BLaER1 treated with 17β-estradiol and CSF1 and Interleukin-3, amounts not matched to agents 10 nM and 100 nM (cell line): ENCODE data around the gene SPECC1L.

Experiments
- H3K27ac ChIP-seq, 11 experiments: shearing (Covaris generic); formaldehyde crosslinking; 2 replicates each; pipeline ENCODE4 v1.8.1; 2022
- H3K27me3 ChIP-seq, 11 experiments: shearing (Covaris generic); formaldehyde crosslinking; 2 replicates each; pipeline ENCODE4 v1.8.1; 2022
- H3K36me3 ChIP-seq, 11 experiments: shearing (Covaris generic); formaldehyde crosslinking; 2 replicates each; pipeline ENCODE4 v1.8.1; 2022
- H3K4me1 ChIP-seq, 10 experiments: shearing (Covaris generic); formaldehyde crosslinking; 2 replicates each; pipeline ENCODE4 v1.8.1; 2022
- H3K4me2 ChIP-seq, 11 experiments: shearing (Covaris generic); formaldehyde crosslinking; 2 replicates each; pipeline ENCODE4 v1.8.1; 2022
- H3K4me3 ChIP-seq, 10 experiments: shearing (Covaris generic); formaldehyde crosslinking; 2 replicates each; pipeline ENCODE4 v1.8.1; 2022
- H3K9ac ChIP-seq, 11 experiments: shearing (Covaris generic); formaldehyde crosslinking; 2 replicates each; pipeline ENCODE4 v1.8.1; 2022
- H3K9me3 ChIP-seq, 11 experiments: shearing (Covaris generic); formaldehyde crosslinking; replicated peaks in 1 of 11; 2 replicates each; pipeline ENCODE4 v1.8.1; 2022
- H4K20me1 ChIP-seq, 11 experiments: shearing (Covaris generic); formaldehyde crosslinking; 2 replicates each; pipeline ENCODE4 v1.8.1; 2022
- Cebpa-rat ChIP-seq, 11 experiments: shearing (Covaris generic); IDR thresholded peaks; 2 replicates each; pipeline ENCODE4 v1.8.1; 2022

SPECC1L gene

DNA sequence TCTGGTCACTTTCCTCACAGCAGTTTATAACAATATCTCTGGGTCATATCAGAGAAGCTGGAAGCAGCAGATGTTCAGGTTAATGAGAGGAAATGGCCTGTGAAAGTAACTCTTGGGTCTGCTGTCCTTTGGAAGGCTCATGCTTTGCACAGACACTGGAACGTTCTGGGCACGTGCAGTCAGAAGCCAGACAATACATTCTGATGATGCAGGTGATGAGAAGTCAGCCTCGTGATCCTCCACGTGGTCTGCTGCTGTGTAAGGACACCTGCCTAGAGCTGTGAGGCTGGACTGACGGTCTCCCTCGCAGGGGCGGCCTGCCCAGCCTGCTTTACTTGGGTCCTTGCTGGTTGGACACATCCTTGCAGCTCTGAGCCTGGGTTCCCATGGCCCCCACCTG is 138.0 kb downstream of the SPECC1L start:
- H3K36me3 ChIP-seq = peaks cover 62 to 100% (median 82%) of the 10 kb centered on the region in 11 experiments
- no peak overlapping the region; a peak in 1 of 22 replicates for H3K9ac ChIP-seq
- no peak for TF ChIP-seq Cebpa-rat (IDR thresholded peaks at IDR 0.05)
- H3K4me2 ChIP-seq = no peak overlapping the region
- H3K4me3 ChIP-seq = no peak overlapping the region
- H3K27ac ChIP-seq = no peak overlapping the region
- peaks cover 0 to 15% (median 13%) of the 10 kb centered on the region in 11 experiments; a peak in 14 of 22 replicates for H3K9me3 ChIP-seq
- H4K20me1 ChIP-seq = peaks cover 0 to 58% (median 36%) of the 10 kb centered on the region in 11 experiments; a peak in 17 of 22 replicates
- peaks cover 16 to 44% (median 35%) of the 10 kb centered on the region in 10 experiments for H3K4me1 ChIP-seq
- no peaks in the 10 kb centered on the region for H3K27me3 ChIP-seq

DNA sequence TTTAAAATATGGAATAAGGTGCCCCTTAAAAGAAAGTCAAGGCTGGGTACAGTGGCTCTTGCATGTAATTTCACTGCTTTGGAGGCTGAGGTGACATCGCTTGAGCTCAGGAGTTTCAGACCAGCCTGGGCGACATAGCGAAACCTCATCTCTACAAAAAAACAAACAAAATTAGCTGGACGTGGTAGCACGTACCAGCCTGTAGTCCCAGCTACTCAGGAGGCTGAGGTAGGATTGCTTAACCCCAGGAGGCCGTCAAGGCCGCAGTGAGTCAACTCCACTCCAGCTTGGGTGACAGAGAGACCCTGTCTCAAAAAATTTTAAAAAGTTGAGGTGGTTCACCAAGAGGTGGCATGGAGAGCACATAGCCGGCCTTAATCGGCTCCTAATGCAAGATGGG is 139.1 kb downstream of the SPECC1L start:
- H3K9ac ChIP-seq = no peak overlapping the region
- H3K9me3 ChIP-seq = peaks cover 0 to 7% (median 6%) of the 10 kb centered on the region in 11 experiments; a peak in 14 of 22 replicates
- TF ChIP-seq Cebpa-rat (IDR thresholded peaks at IDR 0.05) = no peak
- peak overlapping the region in 1 of 11 experiments; percentile 26; a peak in 1 of 22 replicates for H3K4me2 ChIP-seq
- peaks cover 0 to 69% (median 36%) of the 10 kb centered on the region in 11 experiments; a peak in 17 of 22 replicates for H4K20me1 ChIP-seq
- peaks cover 17 to 39% (median 31%) of the 10 kb centered on the region in 10 experiments for H3K4me1 ChIP-seq
- no peak overlapping the region for H3K4me3 ChIP-seq
- no peak overlapping the region for H3K27ac ChIP-seq
- no peaks in the 10 kb centered on the region for H3K27me3 ChIP-seq
- peaks cover 62 to 100% (median 82%) of the 10 kb centered on the region in 11 experiments for H3K36me3 ChIP-seq

DNA sequence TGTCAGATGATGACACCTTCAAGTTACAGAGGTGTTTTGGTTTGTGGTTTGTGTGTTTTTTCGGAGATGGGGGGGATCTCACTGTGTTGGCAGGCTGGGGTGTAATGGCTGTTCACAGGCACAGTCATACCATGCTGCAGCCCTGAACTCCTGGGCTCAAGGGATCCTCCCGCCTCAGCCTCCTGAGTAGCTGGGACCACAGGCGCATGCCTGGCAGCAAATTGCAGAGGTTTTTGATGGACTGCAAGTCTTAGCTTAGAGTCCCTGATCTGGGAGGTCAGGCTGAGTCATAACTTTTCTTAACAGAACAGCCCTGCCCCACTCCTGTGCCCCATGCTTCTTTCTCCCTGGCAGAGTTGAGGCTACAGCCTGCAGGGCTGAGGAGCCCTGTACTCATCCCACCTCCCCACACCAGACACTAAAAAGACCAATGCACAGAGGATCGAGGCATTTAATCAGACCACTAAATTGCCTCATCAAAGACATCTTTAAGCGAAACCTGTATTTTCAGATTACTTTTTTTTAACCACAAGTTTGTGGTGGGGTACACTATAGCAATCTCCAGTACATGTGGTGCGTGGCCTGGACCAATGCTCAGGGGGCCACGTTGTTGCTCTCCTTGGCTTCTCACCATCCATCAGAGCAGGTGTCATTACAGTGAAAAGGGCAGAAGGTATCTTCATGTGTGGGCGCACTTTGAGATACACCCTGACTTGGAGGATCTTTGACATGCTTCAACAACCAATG is 139.7 kb downstream of the SPECC1L start:
- Histone ChIP-seq H4K20me1 (peaks cover 0 to 74% (median 36%) of the 10 kb centered on the region in 11 experiments; a peak in 17 of 22 replicates), H3K9me3 (peaks cover 0 to 1% (median 0%) of the 10 kb centered on the region in 11 experiments; a peak in 7 of 22 replicates), H3K4me3 (no peak overlapping the region), H3K4me2 (peak overlapping the region in 1 of 11 experiments; percentile 26; a peak in 1 of 22 replicates), H3K27ac (no peak overlapping the region), H3K9ac (no peak overlapping the region), H3K27me3 (no peaks in the 10 kb centered on the region), H3K36me3 (peaks cover 62 to 100% (median 82%) of the 10 kb centered on the region in 11 experiments), H3K4me1 (peaks cover 21 to 37% (median 26%) of the 10 kb centered on the region in 10 experiments)
- no peak for TF ChIP-seq Cebpa-rat (IDR thresholded peaks at IDR 0.05)

DNA sequence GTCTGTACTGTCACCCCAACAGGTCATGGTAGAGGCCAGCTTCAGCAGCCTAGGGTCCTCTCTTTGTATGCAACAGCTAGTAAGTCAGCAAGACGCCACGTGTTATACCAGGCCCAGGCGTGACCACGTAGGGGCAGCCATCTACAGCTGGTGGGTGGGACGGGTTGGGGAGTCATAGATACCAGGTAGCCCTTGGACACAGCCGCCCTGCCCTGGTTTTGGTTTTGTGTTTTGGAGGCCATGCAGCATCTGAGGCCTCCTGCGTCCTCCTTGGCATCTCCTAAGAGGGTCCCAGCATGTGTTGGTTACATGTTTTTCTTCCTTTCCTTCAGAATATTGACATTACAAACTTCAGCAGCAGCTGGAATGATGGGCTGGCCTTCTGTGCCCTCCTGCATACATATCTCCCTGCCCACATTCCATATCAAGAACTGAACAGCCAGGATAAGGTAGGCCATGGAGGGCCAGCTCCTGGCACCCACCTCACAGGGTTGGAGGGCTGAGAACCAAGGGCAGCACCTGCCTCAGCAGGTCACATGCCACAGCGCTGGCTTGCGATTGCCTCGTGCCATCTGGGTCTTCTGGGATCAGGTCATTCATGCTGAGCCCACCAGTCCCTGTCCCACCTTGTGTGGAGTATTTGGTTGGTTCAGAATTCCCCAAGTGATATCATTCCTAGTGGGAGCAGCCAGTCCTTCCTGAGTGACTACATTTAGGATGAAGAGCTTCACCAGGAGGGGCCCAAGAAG is 140.8 kb downstream of the SPECC1L start:
- peaks cover 57 to 98% (median 84%) of the 10 kb centered on the region in 11 experiments for H3K36me3 ChIP-seq
- TF ChIP-seq Cebpa-rat (IDR thresholded peaks at IDR 0.05) = no peak

DNA sequence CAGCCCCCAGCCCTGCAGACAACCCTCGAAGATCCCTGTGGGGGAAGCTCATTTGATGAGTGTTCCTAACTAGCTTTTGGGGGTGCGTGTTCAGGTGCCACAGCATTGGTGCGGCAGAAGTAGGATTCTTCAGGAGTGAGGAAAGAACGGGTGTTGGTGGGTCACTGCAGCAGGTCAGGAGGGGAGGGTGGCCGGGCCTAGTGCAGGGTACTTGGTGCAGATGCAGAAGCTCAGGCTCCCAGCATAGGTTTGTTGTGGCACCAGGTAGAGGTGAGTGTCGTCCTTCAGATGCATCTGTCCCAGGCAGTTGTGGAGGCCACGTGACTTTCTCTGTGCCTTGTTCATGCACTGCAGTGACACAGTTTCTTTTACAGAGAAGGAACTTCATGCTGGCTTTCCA is 141.6 kb downstream of the SPECC1L start:
- peaks cover 24 to 40% (median 28%) of the 10 kb centered on the region in 10 experiments for H3K4me1 ChIP-seq
- no peak overlapping the region for H3K9ac ChIP-seq
- peaks cover 8 to 75% (median 31%) of the 10 kb centered on the region in 11 experiments; a peak in 18 of 22 replicates for H4K20me1 ChIP-seq
- no peak overlapping the region for H3K4me2 ChIP-seq
- peaks cover 50 to 94% (median 80%) of the 10 kb centered on the region in 11 experiments for H3K36me3 ChIP-seq
- H3K27me3 ChIP-seq = no peaks in the 10 kb centered on the region
- no peak overlapping the region for H3K27ac ChIP-seq
- H3K9me3 ChIP-seq = no peaks in the 10 kb centered on the region
- TF ChIP-seq Cebpa-rat (IDR thresholded peaks at IDR 0.05) = no peak
- H3K4me3 ChIP-seq = no peak overlapping the region

More for the DNA sequence above, 140.8 kb downstream of the SPECC1L start:
- Histone ChIP-seq H3K9me3 (no peaks in the 10 kb centered on the region), H3K9ac (no peak overlapping the region), H3K4me1 (peaks cover 19 to 40% (median 26%) of the 10 kb centered on the region in 10 experiments), H3K4me2 (no peak overlapping the region), H3K4me3 (no peak overlapping the region), H3K27me3 (no peaks in the 10 kb centered on the region), H3K27ac (no peak overlapping the region), H4K20me1 (peaks cover 0 to 78% (median 31%) of the 10 kb centered on the region in 11 experiments; a peak in 18 of 22 replicates)

DNA sequence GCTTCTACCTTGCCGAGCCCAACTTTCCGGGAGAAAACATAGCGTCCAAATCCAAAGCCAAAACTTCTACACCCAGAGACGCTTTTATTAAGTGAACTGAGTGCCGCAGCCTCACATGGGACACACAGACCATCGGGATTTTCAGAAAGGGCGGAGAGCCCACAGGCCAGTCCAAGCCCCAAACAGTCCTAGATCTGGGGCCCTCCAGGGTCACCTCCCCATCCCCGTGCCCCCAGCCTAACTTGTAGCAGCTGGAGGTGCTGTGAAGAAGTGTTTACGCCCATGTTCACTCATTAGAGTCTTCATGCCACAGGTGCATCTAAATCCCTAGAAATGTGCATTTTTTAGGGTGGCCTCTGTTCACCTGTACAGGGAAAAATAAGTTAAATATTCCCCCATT is 142.6 kb downstream of the SPECC1L start:
- no peak for TF ChIP-seq Cebpa-rat (IDR thresholded peaks at IDR 0.05)
- H3K36me3 ChIP-seq = peaks cover 44 to 89% (median 74%) of the 10 kb centered on the region in 11 experiments
- peaks cover 12 to 69% (median 29%) of the 10 kb centered on the region in 11 experiments; a peak in 18 of 22 replicates for H4K20me1 ChIP-seq
- no peak overlapping the region for H3K4me2 ChIP-seq
- H3K27ac ChIP-seq = no peak overlapping the region
- no peak overlapping the region for H3K4me3 ChIP-seq
- H3K9ac ChIP-seq = no peak overlapping the region
- peaks cover 33 to 46% (median 37%) of the 10 kb centered on the region in 10 experiments for H3K4me1 ChIP-seq
- no peaks in the 10 kb centered on the region for H3K27me3 ChIP-seq
- no peaks in the 10 kb centered on the region for H3K9me3 ChIP-seq

DNA sequence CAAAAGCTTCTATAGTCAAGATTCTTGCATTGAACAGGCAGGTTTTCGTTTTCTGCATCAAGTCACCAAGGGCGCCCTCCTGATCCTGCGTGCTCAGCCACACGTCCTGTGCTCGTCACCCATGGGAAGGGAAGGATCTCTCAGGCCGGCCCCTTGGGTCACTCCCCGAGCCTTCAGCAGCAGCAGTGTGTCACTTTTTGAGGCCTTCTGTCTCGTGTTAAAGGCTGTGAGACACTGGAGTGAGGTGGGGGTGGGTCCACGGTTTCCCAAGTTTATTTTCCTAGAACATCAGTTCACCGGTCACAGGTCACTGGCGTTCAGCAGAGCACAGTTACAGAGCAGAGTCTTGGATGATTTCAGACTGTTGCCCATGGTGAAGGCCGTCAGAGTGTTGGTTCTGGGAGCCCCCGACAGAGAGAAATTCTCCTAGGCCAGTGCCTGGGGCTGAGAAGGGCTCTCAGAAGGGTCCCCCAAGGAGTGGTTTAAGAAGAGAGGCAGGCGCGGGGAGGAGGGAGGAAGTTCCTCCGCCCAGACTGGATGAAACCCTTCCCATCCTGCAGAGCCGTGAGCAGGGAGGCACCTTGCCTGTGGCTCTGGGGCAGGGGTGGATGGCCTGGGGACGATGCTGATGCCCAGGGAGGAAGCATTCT is 143.2 kb downstream of the SPECC1L start:
- Histone ChIP-seq H3K27ac (no peak overlapping the region), H4K20me1 (peaks cover 12 to 68% (median 32%) of the 10 kb centered on the region in 11 experiments; a peak in 18 of 22 replicates), H3K9me3 (no peaks in the 10 kb centered on the region), H3K4me3 (no peak overlapping the region), H3K36me3 (peaks cover 44 to 89% (median 68%) of the 10 kb centered on the region in 11 experiments), H3K4me1 (peaks cover 39 to 52% (median 43%) of the 10 kb centered on the region in 10 experiments), H3K27me3 (no peaks in the 10 kb centered on the region), H3K9ac (no peak overlapping the region), H3K4me2 (no peak overlapping the region)
- no peak for TF ChIP-seq Cebpa-rat (IDR thresholded peaks at IDR 0.05)

DNA sequence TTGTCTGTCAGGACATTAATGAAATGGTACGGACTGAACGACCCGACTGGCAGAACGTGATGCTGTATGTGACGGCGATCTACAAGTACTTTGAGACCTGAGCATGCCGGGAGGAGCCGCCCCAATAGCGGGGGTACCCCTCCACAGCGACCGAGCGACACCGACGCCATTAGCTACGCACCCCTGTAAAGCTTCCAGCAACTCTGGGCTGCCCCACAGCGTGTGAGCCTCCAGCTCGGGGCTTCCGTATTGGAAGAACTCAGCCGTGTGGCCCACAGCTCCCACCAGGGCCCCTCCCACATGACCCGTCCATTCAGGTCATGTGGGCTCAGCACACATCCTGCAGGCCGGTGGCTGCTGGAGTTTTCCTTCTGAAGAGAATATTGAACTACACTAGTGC is 143.9 kb downstream of the SPECC1L start:
- H3K27me3 ChIP-seq = no peaks in the 10 kb centered on the region

More for the DNA sequence above, 143.9 kb downstream of the SPECC1L start:
- Histone ChIP-seq H3K27ac (no peak overlapping the region), H3K4me2 (no peak overlapping the region), H3K9me3 (no peaks in the 10 kb centered on the region), H3K36me3 (peaks cover 44 to 86% (median 65%) of the 10 kb centered on the region in 11 experiments), H3K4me3 (no peak overlapping the region), H3K4me1 (peaks cover 45 to 56% (median 49%) of the 10 kb centered on the region in 10 experiments), H4K20me1 (peaks cover 8 to 64% (median 34%) of the 10 kb centered on the region in 11 experiments; a peak in 19 of 22 replicates), H3K9ac (no peak overlapping the region)
- no peak for TF ChIP-seq Cebpa-rat (IDR thresholded peaks at IDR 0.05)
